GM19455 (cell line): ENCODE data around the gene PRKN.

Source experiments
- ATAC-seq: cut with Tn5 transposase; IDR thresholded peaks from one replicate; pipeline ENCODE4 v1.9.1; 2021; ENCODE audit not compliant: unreplicated experiment

The PRKN gene

GRCh38 chr6:161644521-161644920 is 1083.0 kb downstream of the PRKN start:
- no peak for ATAC-seq

GRCh38 chr6:161641175-161641574 is 1086.4 kb downstream of the PRKN start:
- ATAC-seq = no peak

GRCh38 chr6:161639772-161640171 is 1087.8 kb downstream of the PRKN start:
- ATAC-seq = no peak

GRCh38 chr6:161637658-161638057 is 1089.9 kb downstream of the PRKN start:
- no peak for ATAC-seq

- no peak for ATAC-seq
Measured at GRCh38 chr6:161636882-161637430, 1090.6 kb downstream of the PRKN start.

- ATAC-seq = no peak
Measured at GRCh38 chr6:161635975-161636374, 1091.6 kb downstream of the PRKN start.

- ATAC-seq = no peak
Measured at GRCh38 chr6:161634916-161635315, 1092.7 kb downstream of the PRKN start.

GRCh38 chr6:161631676-161632194 is 1095.8 kb downstream of the PRKN start:
- ATAC-seq = no peak

GRCh38 chr6:161630674-161631073 is 1096.9 kb downstream of the PRKN start:
- no peak for ATAC-seq

- ATAC-seq = no peak
Measured at GRCh38 chr6:161626132-161626676, 1101.4 kb downstream of the PRKN start.

- no peak for ATAC-seq
Measured at GRCh38 chr6:161624111-161624510, 1103.5 kb downstream of the PRKN start.

- ATAC-seq = no peak
Measured at GRCh38 chr6:161622779-161623178, 1104.8 kb downstream of the PRKN start.

GRCh38 chr6:161618831-161619454 is 1108.6 kb downstream of the PRKN start:
- ATAC-seq = no peak

- no peak for ATAC-seq
Measured at GRCh38 chr6:161613711-161614110, 1113.9 kb downstream of the PRKN start.

GRCh38 chr6:161608771-161609170 is 1118.8 kb downstream of the PRKN start:
- ATAC-seq = no peak

- no peak for ATAC-seq
Measured at GRCh38 chr6:161607696-161608297, 1119.8 kb downstream of the PRKN start.

GRCh38 chr6:161602359-161602758 is 1125.2 kb downstream of the PRKN start:
- no peak for ATAC-seq

- ATAC-seq = no peak
Measured at GRCh38 chr6:161598896-161599295, 1128.7 kb downstream of the PRKN start.

- ATAC-seq = no peak
Measured at GRCh38 chr6:161596807-161597520, 1130.6 kb downstream of the PRKN start.

- ATAC-seq = no peak
Measured at GRCh38 chr6:161594412-161594811, 1133.2 kb downstream of the PRKN start.

GRCh38 chr6:161590961-161591627 is 1136.5 kb downstream of the PRKN start:
- no peak for ATAC-seq
